GM12864 (cell line): ENCODE data around the gene MPIG6B.

ENCODE experiments used
- DNase-seq: peaks from one replicate; pipeline ENCODE4 v3.0.0-alpha.2; 2011; ENCODE audit warnings: low read depth
- H3K4me3 ChIP-seq: 2 replicates; pipeline ENCODE4 v1.5.1; 2011; ENCODE audit warnings: mild to moderate bottlenecking, low read depth, low read length, control low read depth
- CTCF ChIP-seq: IDR thresholded peaks from 2 replicates; pipeline ENCODE4 v1.5.1; 2011; ENCODE audit warnings: low read depth, mild to moderate bottlenecking, moderate library complexity, low read length, control low read depth, inconsistent platforms; ENCODE audit errors: missing control alignments

MPIG6B gene

DNA sequence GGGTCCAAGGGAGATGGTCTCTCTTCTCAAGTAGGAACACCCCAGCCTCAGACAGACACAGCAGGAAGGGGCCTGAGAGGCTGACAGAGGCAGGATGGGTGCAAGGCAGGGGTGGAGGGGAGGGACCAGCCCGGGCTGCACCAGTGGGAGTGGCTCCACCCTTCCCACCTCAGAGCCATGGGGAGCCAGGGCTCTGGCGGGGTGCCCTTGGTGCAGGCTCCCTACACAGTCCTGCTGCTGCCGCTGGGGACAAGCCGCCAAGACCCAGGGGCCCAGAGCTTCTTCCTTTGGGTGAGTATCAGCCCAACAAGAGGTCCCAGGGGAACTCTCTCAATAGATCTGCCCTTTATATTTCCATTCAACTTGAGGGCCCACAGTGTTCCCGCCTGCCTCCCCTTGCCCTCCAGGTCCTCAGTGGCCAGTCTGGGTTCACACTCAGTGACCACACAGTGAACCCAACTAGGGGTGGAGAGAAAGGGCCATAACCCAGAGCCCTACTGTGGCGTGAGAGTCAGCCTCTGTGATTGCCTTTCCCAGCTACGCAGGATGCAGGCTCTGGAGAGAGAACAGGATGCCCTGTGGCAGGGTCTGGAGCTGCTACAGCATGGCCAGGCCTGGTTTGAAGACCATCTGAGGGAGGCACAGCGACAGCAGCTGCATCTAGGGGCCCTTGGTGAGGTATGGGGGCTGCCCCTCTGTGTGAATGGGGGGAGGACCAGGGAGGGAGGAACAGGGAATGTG lies 39.9 kb downstream of the MPIG6B start:
- DNase-seq: no peak
- TF ChIP-seq CTCF: no peak
- H3K4me3 ChIP-seq: no peak overlapping the region

DNA sequence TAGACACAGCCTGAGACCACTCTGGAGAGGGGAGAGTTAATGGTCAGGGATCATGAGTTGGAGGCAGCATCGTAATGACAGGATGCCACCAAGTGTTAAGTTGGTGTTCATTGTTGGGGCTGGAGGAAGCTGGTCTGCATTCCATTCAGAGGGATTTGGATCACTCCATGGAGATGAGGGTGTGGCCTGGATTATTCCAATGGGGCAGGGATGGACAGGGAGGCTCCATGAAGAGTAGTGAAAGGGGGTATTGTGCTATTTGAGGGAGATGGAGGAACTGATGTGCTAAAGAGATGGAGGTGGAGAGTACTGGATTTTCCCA lies 40.4 kb downstream of the MPIG6B start:
- no peak for TF ChIP-seq CTCF
- H3K4me3 ChIP-seq: no peak overlapping the region
- DNase-seq: no peak

- DNase-seq: no peak
- TF ChIP-seq CTCF: no peak
- H3K4me3 ChIP-seq: no peak overlapping the region
These were observed 41.0 kb downstream of the MPIG6B start for GRCh38 chr6:31764198-31764597.

GRCh38 chr6:31765559-31765909 lies 42.4 kb downstream of the MPIG6B start:
- no peak for TF ChIP-seq CTCF
- DNase-seq: no peak
- no peak overlapping the region for H3K4me3 ChIP-seq

DNA sequence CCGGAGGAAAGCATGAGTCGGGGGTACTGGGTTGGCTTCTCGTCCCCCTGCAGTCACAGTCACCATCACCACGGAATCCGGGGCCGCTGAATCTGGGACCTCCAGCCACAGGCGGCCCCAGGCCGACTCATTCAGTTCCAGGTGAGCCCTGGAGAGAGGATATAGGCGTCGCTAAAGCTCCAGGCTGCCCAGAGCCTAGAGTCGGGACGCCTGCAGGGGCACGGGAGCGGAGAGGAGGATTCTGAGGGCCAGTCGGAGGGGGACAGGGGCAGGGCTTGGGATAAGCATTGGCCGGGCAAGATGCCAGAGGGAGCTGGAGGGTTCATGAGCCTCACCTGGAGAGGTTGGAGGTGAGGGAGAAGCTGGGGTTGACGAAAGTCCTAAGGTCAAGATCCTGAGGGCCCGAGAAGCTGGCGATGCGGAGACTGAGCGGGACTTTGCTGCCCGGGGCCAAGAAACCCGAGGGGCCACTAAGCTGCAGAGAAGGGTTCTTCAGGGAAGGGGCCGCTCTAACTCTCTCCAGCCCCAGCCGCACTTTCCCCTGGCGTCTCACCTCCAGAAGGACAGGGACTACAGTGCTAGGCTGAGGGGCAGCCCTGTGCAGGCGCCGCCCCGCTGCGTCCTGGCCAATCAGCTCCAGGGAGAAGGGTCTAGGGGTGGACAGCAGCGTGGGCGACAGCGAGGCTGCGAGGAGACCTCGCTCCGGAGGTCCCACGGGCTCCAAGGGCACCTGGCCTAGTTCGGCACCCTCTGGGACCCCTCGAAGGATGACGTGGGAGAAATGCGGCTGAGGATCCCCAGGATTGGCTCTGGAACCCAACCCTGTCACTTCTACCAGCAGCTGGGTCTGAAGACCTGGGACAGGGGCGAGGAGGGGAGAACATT lies 43.0 kb downstream of the MPIG6B start:
- no peak for TF ChIP-seq CTCF
- no peak overlapping the region for H3K4me3 ChIP-seq
- no peak for DNase-seq

DNA sequence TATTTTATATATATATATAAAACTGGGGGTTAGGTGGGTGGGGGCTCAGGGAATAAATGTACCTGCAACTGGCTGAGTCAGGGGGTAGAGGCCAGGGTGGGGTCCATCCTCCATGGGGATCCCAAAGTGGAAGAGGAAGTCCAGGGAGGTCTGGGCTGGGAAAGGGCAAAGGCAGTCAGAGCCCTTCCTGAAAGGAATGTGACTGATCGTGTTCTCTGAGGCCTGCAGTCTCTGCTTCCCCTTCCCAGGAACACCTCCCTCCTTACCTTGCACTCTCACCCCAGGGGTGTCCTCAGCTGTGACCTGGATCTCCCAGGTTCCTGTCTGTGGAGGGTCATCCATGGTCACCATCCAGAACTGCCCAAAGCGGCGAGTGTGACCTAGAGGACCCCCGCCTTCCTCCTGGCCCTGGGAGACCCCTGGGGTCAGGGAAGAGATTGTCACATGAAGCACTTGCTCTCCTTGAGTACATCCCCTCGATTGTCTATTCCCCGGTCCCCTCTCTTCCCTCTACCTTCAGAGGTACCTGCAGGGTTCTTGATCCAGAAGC lies 44.0 kb downstream of the MPIG6B start:
- no peak overlapping the region for H3K4me3 ChIP-seq
- TF ChIP-seq CTCF: no peak
- DNase-seq: no peak
